Stimulated activated CD4-positive, alpha-beta T cell treated with anti-CD3 and anti-CD28 coated beads, Interleukin-1b, Interleukin-23, amount 100 ng/mL, for 24 hours (primary cell): ENCODE results near the gene MEGF6.

Experiments
- DNase-seq, 4 experiments: peaks; one replicate each; pipeline ENCODE4 v3.0.0-alpha.2; 2020; ENCODE audit warnings: low read depth in 4 of 4, low spot score in 1 of 4

Gene MEGF6

GRCh38 chr1:3509721-3510120 lies 101.6 kb downstream of the MEGF6 start:
- DNase-seq = no peak

GRCh38 chr1:3508757-3509415 lies 102.4 kb downstream of the MEGF6 start:
- no peak for DNase-seq

- no peak for DNase-seq
These were observed 103.6 kb downstream of the MEGF6 start for GRCh38 chr1:3507636-3508275.

- DNase-seq = no peak
These were observed 104.4 kb downstream of the MEGF6 start for GRCh38 chr1:3506943-3507342.

- DNase-seq = no peak
These were observed 105.3 kb downstream of the MEGF6 start for GRCh38 chr1:3506041-3506440.

- no peak for DNase-seq
These were observed 106.1 kb downstream of the MEGF6 start for GRCh38 chr1:3505161-3505560.

- no peak for DNase-seq
These were observed 106.5 kb downstream of the MEGF6 start for GRCh38 chr1:3504822-3505153.

- no peak for DNase-seq
These were observed 107.0 kb downstream of the MEGF6 start for GRCh38 chr1:3504151-3504821.

- DNase-seq = no peak
These were observed 107.8 kb downstream of the MEGF6 start for GRCh38 chr1:3503525-3503886.

- DNase-seq = no peak
These were observed 108.4 kb downstream of the MEGF6 start for GRCh38 chr1:3502641-3503524.

GRCh38 chr1:3501856-3502640 lies 109.3 kb downstream of the MEGF6 start:
- no peak for DNase-seq

GRCh38 chr1:3501437-3501836 lies 109.9 kb downstream of the MEGF6 start:
- DNase-seq = no peak

GRCh38 chr1:3500265-3500835 lies 111.0 kb downstream of the MEGF6 start:
- no peak for DNase-seq

- DNase-seq = no peak
These were observed 111.7 kb downstream of the MEGF6 start for GRCh38 chr1:3499611-3500010.

GRCh38 chr1:3498986-3499385 lies 112.3 kb downstream of the MEGF6 start:
- no peak for DNase-seq

GRCh38 chr1:3498246-3498930 lies 112.9 kb downstream of the MEGF6 start:
- DNase-seq = no peak

- no peak for DNase-seq
These were observed 113.8 kb downstream of the MEGF6 start for GRCh38 chr1:3497521-3497920.

- no peak for DNase-seq
These were observed 114.4 kb downstream of the MEGF6 start for GRCh38 chr1:3496916-3497315.

- no peak for DNase-seq
These were observed 115.2 kb downstream of the MEGF6 start for GRCh38 chr1:3495776-3496745.
